Prostate gland (tissue), 2 donors: ENCODE measurements around the gene C1orf105.

ENCODE experiments used
- CTCF ChIP-seq, 4 experiments: fragments of 200-600 bp in 2 of 4; fragments of 450-650 bp in 2 of 4; sonication (generic) in 2 of 4; IDR thresholded peaks; 1 replicate in 3 of 4; 2 replicates in 1 of 4; pipeline ENCODE4 v1.5.1; 2016 to 2019; ENCODE audit warnings: antibody characterized with exemption in 4 of 4, mild to moderate bottlenecking in 2 of 4, moderate library complexity in 2 of 4
- POLR2A ChIP-seq: fragments of 450-650 bp; IDR thresholded peaks from one replicate; pipeline ENCODE4 v1.6.1; 2016; ENCODE audit warnings: antibody characterized with exemption, mild to moderate bottlenecking
- POLR2AphosphoS5 ChIP-seq: sonication (generic); formaldehyde crosslinking; IDR thresholded peaks from one replicate; pipeline ENCODE4 v1.6.1; 2017; ENCODE audit warnings: antibody characterized with exemption

GRCh38 chr1:172470149-172470548 is 49.7 kb downstream of the C1orf105 start:
- no peak for TF ChIP-seq CTCF (IDR thresholded peaks at IDR 0.05)
- TF ChIP-seq POLR2A, result no peak
- TF ChIP-seq POLR2AphosphoS5, result peak; percentile 36
